GM12864 (cell line): ENCODE measurements around the gene MSI2.

ENCODE experiments used
- DNase-seq: peaks from one replicate; pipeline ENCODE4 v3.0.0-alpha.2; 2011; ENCODE audit warnings: low read depth
- H3K4me3 ChIP-seq: 2 replicates; pipeline ENCODE4 v1.5.1; 2011; ENCODE audit warnings: mild to moderate bottlenecking, low read depth, low read length, control low read depth
- TF ChIP-seq, protein P1 (sequence below): IDR thresholded peaks from 2 replicates; pipeline ENCODE4 v1.5.1; 2011; ENCODE audit warnings: low read depth, mild to moderate bottlenecking, moderate library complexity, low read length, control low read depth, inconsistent platforms; ENCODE audit errors: missing control alignments

Gene MSI2

GRCh38 chr17:57568340-57568739 lies 312.0 kb downstream of the MSI2 start:
- TF ChIP-seq, protein P1, sequence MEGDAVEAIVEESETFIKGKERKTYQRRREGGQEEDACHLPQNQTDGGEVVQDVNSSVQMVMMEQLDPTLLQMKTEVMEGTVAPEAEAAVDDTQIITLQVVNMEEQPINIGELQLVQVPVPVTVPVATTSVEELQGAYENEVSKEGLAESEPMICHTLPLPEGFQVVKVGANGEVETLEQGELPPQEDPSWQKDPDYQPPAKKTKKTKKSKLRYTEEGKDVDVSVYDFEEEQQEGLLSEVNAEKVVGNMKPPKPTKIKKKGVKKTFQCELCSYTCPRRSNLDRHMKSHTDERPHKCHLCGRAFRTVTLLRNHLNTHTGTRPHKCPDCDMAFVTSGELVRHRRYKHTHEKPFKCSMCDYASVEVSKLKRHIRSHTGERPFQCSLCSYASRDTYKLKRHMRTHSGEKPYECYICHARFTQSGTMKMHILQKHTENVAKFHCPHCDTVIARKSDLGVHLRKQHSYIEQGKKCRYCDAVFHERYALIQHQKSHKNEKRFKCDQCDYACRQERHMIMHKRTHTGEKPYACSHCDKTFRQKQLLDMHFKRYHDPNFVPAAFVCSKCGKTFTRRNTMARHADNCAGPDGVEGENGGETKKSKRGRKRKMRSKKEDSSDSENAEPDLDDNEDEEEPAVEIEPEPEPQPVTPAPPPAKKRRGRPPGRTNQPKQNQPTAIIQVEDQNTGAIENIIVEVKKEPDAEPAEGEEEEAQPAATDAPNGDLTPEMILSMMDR = no peak
- no peak overlapping the region for H3K4me3 ChIP-seq
- no peak for DNase-seq

DNA sequence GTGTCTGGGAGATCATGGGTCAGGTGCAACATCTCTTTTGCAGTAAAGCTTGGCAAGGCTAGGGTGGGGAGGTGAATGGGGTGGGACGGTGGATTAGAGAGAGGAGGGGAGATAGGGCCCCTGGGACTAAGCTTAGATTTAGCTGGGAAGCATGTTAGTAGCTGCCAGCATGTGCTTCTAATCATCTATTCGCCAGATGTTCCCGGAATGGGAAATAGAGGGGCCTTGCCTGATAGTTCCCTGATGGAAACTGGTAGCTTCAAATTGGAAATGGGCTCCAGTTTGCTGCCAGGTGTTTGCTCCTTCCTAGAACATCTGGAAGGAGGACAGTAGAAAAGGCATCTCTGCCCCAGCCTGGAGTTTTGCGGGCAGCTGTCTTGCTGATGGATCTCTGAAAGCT lies 312.7 kb downstream of the MSI2 start:
- H3K4me3 ChIP-seq = no peak overlapping the region
- TF ChIP-seq, protein P1 = no peak
- no peak for DNase-seq

DNA sequence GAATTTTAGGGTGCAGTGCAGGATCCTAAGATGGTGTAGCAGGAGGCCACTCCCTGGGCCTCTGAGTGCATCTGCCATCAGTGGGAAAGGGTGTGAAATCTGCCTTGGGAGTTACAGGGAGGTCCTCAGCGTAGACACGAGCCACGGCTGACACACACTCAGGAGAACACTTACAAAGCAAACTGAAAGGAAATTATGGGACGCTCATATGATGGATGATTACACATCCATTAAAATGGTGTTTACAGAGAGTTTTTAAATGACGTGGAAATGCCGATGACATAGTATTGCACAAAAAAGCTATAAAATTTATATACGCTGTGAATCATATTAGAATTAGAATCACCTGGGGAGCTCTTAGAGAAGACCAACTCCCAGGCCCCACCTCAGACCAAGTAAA lies 313.5 kb downstream of the MSI2 start:
- H3K4me3 ChIP-seq = no peak overlapping the region
- no peak for DNase-seq
- TF ChIP-seq, protein P1 = no peak

DNA sequence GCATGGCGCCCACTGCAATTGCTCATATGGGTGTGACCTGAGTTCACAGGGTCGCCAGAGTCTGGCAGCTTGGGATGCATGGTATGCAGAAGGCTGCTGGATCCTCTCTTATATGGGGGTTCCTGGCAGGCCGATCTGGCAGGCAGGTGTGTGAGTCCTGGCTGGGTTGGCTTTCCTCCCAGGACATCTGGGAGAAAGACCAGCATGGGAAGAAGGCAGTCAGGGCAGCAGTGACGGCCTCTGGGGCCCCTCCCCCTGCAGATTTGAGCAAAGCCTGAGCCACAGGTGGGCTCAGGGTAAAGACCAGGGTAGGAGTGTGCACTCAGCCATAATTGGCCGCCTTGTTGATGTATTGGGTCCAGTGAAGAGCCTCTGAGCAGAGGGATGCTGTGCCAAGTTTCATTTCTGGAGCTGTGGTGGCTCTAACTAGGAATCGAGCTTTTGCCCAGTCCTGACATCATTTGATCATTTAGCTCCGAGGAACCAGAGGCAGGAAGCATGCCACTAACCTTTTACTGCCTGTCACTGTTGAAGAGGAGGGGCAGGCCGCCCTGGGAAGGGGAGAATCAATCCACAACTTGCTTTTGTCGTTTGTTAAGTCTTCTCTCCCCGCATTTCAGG lies 314.5 kb downstream of the MSI2 start:
- TF ChIP-seq, protein P1 = no peak
- no peak overlapping the region for H3K4me3 ChIP-seq
- no peak for DNase-seq

- DNase-seq = no peak
- no peak overlapping the region for H3K4me3 ChIP-seq
Observed at GRCh38 chr17:57572062-57572461, 315.7 kb downstream of the MSI2 start.

DNA sequence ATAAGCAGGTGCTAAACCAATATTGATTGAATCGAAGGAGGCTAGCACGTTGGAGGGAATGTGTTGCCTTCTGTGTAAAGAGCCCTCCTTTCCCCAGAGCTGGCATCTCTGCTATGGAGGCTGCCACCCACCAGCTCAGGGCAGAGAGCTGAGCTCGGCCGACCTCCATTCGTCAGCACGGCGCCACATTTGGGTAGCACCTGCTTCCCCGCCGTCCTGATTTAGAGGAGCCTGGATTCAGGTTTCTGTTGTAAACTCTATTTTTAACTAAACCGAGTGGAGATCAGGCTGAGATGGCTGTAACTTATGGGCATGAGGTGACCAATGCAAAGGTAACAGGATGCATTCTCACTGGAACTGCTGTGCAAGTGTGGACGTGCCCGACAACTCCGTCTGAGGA lies 316.3 kb downstream of the MSI2 start:
- TF ChIP-seq, protein P1 = no peak
- no peak overlapping the region for H3K4me3 ChIP-seq
- no peak for DNase-seq

More at GRCh38 chr17:57572062-57572461, 315.7 kb downstream of the MSI2 start:
- TF ChIP-seq, protein P1 = no peak

- TF ChIP-seq, protein P1 = no peak
- H3K4me3 ChIP-seq = no peak overlapping the region
- DNase-seq = no peak
Observed at GRCh38 chr17:57574040-57574513, 317.8 kb downstream of the MSI2 start.
